K562 (cell line): ENCODE measurements around the gene SERPINA10. TPM values are rescaled to one million over a fixed set of nuclear protein-coding genes. Genes with fewer than 3 reads are reported as not detected.

Experiments
- polyA plus RNA-seq, 8 experiments: library from polyadenylated mRNA; depleted of rRNA in 4 of 8; stranded (reverse) in 5 of 8; unstranded in 3 of 8; fragments of >200 nt; fragmentation: Nextera tagmentation in 2 of 8; fragmentation: Illumina TruSeq in 1 of 8; extraction: Ambion mirVana in 2 of 8; extraction: Trizol in 1 of 8; gene quantifications; 2 replicates each; pipeline versions ENCODE4 v1.2.1 to v1.2.3, GENCODE V29; 2011 to 2014; ENCODE audit warnings: inconsistent platforms in 1 of 8, missing spikeins in 1 of 8
- total RNA-seq, 7 experiments: library from RNA; depleted of rRNA in 6 of 7; stranded (reverse); fragments of >200 nt in 6 of 7; fragmentation: Illumina TruSeq in 2 of 7; extraction: Trizol in 2 of 7; gene quantifications; 2 replicates each; pipeline versions ENCODE4 v1.2.1 to v1.2.3, GENCODE V29; 2011 to 2021; ENCODE audit warnings: low replicate concordance in 1 of 7
- TF ChIP-seq, protein P1 (sequence below): fragments of 450-650 bp; IDR thresholded peaks from 2 replicates; pipeline ENCODE4 v1.6.1; 2016; ENCODE audit warnings: mild to moderate bottlenecking, moderate library complexity

Gene SERPINA10
- total and polyA plus RNA-seq, 9 of the 15 experiments (the other 6 are each of a cell fraction or from before 2014, with no cell fraction given): not detected

DNA sequence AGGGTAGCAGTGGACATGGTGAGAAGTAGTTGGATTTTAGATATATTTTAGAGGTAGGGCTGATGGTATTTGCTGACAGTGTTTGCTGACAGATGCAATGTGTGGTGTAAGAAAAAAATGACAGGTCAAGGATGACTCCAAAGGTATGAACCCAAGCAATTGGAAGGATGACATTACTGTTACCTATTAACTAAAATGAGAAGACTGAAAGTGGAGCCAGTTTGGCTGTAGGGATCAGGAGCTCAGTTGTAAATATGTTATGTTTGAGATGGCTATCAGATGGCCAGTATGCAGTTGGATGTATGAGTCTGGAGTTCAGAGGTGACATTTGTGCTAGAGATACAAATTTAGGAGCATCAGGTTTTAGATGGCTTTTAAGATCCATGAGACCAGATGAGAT lies 47.5 kb upstream of the SERPINA10 start (continued):
- TF ChIP-seq, protein P1, sequence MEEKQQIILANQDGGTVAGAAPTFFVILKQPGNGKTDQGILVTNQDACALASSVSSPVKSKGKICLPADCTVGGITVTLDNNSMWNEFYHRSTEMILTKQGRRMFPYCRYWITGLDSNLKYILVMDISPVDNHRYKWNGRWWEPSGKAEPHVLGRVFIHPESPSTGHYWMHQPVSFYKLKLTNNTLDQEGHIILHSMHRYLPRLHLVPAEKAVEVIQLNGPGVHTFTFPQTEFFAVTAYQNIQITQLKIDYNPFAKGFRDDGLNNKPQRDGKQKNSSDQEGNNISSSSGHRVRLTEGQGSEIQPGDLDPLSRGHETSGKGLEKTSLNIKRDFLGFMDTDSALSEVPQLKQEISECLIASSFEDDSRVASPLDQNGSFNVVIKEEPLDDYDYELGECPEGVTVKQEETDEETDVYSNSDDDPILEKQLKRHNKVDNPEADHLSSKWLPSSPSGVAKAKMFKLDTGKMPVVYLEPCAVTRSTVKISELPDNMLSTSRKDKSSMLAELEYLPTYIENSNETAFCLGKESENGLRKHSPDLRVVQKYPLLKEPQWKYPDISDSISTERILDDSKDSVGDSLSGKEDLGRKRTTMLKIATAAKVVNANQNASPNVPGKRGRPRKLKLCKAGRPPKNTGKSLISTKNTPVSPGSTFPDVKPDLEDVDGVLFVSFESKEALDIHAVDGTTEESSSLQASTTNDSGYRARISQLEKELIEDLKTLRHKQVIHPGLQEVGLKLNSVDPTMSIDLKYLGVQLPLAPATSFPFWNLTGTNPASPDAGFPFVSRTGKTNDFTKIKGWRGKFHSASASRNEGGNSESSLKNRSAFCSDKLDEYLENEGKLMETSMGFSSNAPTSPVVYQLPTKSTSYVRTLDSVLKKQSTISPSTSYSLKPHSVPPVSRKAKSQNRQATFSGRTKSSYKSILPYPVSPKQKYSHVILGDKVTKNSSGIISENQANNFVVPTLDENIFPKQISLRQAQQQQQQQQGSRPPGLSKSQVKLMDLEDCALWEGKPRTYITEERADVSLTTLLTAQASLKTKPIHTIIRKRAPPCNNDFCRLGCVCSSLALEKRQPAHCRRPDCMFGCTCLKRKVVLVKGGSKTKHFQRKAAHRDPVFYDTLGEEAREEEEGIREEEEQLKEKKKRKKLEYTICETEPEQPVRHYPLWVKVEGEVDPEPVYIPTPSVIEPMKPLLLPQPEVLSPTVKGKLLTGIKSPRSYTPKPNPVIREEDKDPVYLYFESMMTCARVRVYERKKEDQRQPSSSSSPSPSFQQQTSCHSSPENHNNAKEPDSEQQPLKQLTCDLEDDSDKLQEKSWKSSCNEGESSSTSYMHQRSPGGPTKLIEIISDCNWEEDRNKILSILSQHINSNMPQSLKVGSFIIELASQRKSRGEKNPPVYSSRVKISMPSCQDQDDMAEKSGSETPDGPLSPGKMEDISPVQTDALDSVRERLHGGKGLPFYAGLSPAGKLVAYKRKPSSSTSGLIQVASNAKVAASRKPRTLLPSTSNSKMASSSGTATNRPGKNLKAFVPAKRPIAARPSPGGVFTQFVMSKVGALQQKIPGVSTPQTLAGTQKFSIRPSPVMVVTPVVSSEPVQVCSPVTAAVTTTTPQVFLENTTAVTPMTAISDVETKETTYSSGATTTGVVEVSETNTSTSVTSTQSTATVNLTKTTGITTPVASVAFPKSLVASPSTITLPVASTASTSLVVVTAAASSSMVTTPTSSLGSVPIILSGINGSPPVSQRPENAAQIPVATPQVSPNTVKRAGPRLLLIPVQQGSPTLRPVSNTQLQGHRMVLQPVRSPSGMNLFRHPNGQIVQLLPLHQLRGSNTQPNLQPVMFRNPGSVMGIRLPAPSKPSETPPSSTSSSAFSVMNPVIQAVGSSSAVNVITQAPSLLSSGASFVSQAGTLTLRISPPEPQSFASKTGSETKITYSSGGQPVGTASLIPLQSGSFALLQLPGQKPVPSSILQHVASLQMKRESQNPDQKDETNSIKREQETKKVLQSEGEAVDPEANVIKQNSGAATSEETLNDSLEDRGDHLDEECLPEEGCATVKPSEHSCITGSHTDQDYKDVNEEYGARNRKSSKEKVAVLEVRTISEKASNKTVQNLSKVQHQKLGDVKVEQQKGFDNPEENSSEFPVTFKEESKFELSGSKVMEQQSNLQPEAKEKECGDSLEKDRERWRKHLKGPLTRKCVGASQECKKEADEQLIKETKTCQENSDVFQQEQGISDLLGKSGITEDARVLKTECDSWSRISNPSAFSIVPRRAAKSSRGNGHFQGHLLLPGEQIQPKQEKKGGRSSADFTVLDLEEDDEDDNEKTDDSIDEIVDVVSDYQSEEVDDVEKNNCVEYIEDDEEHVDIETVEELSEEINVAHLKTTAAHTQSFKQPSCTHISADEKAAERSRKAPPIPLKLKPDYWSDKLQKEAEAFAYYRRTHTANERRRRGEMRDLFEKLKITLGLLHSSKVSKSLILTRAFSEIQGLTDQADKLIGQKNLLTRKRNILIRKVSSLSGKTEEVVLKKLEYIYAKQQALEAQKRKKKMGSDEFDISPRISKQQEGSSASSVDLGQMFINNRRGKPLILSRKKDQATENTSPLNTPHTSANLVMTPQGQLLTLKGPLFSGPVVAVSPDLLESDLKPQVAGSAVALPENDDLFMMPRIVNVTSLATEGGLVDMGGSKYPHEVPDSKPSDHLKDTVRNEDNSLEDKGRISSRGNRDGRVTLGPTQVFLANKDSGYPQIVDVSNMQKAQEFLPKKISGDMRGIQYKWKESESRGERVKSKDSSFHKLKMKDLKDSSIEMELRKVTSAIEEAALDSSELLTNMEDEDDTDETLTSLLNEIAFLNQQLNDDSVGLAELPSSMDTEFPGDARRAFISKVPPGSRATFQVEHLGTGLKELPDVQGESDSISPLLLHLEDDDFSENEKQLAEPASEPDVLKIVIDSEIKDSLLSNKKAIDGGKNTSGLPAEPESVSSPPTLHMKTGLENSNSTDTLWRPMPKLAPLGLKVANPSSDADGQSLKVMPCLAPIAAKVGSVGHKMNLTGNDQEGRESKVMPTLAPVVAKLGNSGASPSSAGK: no peak
- TF ChIP-seq, all 486 proteins: peak for 0
